GM19397 (cell line): ENCODE measurements around the gene PPP1R7.
"Not testable (repeated sequence)": the region's sequence is repeated elsewhere in the genome, so short reads cannot be mapped to it uniquely, and the experiment has no call there.

Experiments used
- ATAC-seq: cut with Tn5 transposase; IDR thresholded peaks from one replicate; pipeline ENCODE4 v1.9.1; 2021; ENCODE audit warnings: mild to moderate bottlenecking, moderate library complexity; ENCODE audit not compliant: unreplicated experiment

Gene PPP1R7

GRCh38 chr2:241190291-241190981 lies 40.2 kb downstream of the PPP1R7 start:
- ATAC-seq, result no peak

- ATAC-seq, result no peak
Observed at GRCh38 chr2:241191081-241191480, 40.8 kb downstream of the PPP1R7 start.

DNA sequence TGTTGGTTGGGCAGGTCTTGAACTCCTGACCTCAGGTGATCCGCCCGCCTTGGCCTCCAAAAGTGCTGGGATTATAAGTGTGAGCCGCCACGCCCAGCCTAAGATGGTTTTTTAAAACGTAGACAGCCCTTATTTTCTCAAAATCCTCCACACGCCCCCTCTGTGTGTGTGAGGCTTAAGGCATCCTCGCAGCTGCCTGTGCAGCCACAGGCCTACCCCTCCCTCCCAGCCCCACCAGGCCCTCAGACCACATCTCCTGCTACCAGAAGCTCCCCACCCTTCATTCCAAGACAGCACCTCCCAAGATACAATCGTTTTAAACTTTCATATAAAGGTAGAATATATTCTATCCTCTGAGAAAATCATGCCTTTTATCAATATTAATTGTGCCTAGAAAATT lies 43.0 kb downstream of the PPP1R7 start:
- ATAC-seq, result no peak

DNA sequence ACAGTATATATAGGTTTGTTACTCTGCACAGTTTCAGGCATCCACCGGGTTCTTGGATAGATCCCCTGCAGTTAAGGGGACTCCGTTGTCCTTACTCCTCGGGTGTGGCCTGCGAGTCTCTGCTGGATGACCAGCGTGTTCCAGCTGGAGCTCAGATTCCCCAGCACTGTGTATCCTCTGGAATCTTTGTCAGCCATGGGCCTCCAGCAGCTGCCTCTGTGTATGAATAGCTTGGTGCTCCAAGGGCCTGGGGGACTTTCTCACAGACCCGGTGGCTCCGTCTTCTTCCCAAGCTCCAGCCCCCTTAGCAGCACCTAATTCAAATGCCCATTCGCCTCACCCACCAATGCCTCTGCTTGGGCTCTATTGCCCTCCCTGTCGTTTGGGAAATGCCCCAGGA lies 44.5 kb downstream of the PPP1R7 start:
- no peak for ATAC-seq

GRCh38 chr2:241195506-241196130 lies 45.4 kb downstream of the PPP1R7 start:
- ATAC-seq, result no peak

- ATAC-seq, result not testable (repeated sequence)
Observed at GRCh38 chr2:241197246-241197645, 47.0 kb downstream of the PPP1R7 start.

DNA sequence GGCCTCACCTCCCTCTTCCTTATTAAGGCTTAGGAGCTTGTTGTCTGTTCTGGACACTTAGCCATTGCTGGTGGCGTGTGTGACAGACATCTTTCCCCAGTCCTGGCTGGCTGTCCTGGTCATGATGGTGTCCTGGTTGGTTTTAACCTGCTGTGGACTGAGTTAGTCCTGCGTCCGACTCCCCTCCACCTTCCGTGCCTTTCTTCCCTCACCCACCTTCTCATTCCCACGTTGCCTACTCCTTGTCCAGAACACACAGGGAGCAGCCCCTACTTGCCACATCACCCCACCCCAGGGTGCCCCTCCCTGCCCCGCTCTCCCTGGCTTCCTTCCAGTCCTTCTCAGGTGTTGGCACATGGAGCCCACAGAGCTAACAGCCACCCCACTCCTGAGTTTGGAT lies 47.7 kb downstream of the PPP1R7 start:
- no peak for ATAC-seq

DNA sequence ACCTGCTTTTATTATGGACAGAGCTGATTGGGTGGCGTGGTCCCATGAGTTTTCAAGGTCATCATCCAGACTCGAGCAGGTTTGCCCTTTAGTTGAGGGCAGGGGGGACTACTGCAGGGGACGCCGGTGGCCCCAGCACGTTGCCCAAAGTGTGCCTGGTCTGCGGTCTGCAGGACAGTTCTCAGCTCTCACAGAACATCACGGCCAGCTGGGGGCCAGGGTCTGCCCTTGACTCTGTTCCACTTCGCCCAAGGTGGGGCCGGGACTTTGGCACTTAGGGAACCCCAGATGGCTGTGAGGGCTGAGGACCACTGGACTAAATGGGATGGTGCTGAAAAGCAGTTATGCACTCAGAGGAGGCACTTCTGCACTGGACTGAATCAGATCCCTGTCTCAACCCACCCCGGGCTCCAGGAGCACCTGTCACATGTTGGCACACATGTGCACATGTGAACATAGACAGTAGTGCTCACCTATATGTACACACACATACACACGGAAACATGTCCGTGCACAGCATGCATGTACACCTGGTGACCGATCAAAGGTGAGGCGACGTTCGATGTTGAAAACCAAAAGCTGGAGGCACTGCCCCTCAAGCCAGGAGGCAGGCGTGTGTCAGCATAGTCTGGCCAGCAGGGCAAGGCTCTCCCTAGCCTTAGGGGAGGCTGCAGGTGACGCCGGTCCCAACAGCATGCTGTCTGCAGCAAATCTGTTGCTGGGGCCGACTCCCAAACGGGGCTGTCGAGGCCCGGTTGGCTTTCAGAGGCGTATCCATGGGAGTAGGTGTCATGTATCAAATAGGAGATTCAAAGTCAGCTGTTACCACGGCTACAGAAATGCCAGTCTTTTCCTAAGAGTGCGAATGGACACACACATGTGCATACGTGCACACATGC lies 48.4 kb downstream of the PPP1R7 start:
- ATAC-seq, result no peak

- ATAC-seq, result no peak
Observed at GRCh38 chr2:241199286-241199685, 49.0 kb downstream of the PPP1R7 start.

GRCh38 chr2:241199897-241200821 lies 49.9 kb downstream of the PPP1R7 start:
- no peak for ATAC-seq

- no peak for ATAC-seq
Observed at GRCh38 chr2:241200822-241201395, 50.6 kb downstream of the PPP1R7 start.

DNA sequence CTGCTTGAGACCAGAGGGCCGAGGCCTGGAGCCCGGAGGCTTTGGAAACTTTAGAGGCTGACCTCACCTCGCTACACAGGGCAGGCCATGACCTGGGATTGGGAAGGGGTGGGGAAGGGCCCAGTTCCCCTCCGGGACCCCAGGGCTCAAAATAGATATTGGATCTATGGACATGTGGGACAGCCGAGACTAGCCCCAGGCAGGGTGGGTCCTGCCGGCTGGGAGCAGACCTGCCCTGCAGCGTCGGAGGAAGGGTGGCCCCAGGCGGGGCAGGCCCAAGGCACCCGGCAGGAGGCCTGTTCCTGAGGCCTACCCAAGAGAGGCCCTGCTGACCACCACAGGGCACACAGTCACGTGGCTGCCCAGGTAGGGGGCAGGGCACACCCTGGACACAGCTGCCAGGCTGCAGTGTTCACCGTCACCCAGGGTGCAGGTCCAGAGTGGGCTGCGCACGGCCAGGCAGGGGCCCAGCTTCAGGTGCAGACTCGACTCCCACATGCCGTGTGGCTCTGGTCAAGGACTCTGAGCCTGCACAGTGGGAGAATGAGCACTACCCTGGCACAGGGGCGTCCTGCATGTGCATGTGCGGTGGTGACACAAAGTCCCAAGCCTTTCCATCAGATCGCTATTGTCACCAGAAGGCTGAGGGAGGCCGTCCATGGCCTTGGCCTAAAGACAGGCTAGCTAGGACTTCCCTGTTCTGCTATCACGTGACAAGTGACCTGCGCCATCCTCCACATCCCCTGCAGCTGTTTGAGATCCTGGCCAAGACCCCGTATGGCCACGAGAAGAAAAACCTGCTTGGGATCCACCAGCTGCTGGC lies 51.4 kb downstream of the PPP1R7 start:
- ATAC-seq, result no peak

GRCh38 chr2:241202268-241202585 lies 52.0 kb downstream of the PPP1R7 start:
- ATAC-seq, result no peak

DNA sequence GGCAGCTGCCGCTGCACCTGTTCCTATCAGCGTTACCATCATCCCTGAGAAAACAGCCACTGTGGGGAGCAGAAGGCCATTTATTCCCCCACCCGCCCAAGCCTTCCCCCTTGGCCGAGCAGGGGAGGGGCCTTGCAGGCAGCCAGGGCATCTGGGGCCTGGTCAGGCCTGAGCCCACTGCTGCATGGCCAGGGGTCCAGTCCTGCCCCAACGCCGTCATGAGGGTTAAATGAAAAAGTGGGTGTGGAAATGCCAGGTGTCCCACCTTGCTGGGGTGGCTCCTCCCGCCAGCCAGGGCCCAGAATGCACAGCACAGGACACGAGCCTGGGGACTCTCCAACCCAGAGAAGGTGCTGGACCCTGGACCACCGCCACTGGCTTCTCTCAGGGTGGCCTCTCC lies 52.4 kb downstream of the PPP1R7 start:
- ATAC-seq, result no peak

DNA sequence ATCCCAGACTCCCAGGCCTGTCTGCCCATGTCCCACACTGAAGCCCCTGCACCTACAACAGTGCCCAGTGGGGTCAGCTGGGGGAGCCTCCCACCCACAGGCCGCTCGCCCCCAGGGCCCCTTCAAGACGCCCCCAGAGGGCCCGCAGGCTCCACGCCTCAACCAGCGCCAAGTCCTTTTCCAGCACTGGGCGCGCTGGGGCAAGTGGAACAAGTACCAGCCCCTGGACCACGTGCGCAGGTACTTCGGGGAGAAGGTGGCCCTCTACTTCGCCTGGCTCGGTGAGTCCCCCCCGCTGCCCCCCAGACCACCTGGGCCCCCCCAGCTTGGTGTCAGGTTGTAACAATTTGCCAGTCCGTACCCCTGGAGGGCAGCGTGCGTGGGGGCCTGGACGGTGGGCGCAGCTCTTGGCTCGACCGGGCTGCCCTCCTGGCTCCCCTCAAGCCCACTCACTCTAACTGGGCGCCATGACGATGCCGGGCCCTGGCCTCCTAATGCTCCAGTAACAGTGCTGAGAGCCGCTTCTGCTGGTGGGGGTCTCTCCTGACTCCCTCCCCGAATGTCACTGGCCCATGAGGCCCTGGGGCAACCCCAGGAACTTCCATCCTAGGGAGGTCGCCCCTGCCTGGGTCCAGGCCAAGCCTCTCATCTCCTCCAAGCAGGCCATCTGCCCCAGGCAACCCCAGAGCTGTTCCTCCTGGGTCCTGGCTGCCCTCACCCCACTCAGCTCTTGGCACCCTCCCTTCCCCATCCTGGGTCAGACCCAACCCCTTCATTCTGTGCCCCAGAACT lies 53.1 kb downstream of the PPP1R7 start:
- no peak for ATAC-seq

DNA sequence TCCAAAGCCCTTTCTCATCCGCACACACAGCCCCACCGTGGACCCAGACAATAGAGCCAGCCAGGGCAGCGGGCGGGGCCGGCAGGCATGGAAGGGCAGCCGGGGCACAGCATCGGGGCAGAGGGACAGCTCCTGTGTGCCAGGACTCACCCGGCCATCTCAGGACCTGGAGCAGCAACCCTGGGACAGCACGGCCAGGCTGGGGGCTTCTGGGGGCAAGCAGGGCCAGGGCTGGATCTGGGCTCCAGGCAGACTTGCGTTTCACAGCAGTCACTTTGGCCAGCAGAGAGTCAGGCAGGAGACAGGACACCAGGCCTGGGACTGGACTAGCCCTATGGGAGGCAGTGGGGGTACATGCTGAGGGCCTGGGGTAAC lies 53.7 kb downstream of the PPP1R7 start:
- no peak for ATAC-seq

GRCh38 chr2:241204490-241204889 lies 54.2 kb downstream of the PPP1R7 start:
- ATAC-seq, result no peak

GRCh38 chr2:241205086-241205485 lies 54.8 kb downstream of the PPP1R7 start:
- no peak for ATAC-seq

GRCh38 chr2:241207151-241207550 lies 56.9 kb downstream of the PPP1R7 start:
- no peak for ATAC-seq
